GM10248 (cell line): ENCODE data around the gene SLC2A5.
"Not testable (repeated sequence)": the region's sequence is repeated elsewhere in the genome, so short reads cannot be mapped to it uniquely, and the experiment has no call there.

Source experiments
- CTCF ChIA-PET: fragments of 300-600 bp; sonication (Branson Sonifier 250); formaldehyde crosslinking; extraction: SDS; loops from one replicate; lab custom pipeline; 2021; ENCODE audit warnings: antibody characterized with exemption; lab: Yijun Ruan, JAX
- POLR2A ChIA-PET: fragments of 350-650 bp; sonication (Branson Sonifier 250); formaldehyde crosslinking; extraction: SDS; loops from one replicate; lab custom pipeline; 2020; ENCODE audit warnings: antibody characterized with exemption; lab: Yijun Ruan, JAX
- DNase-seq: peaks from one replicate; pipeline ENCODE4 v3.0.0; 2012; ENCODE audit errors: extremely low spot score
- TF ChIP-seq, protein P1 (sequence below): IDR thresholded peaks from 2 replicates; pipeline ENCODE4 v1.5.1; 2012; ENCODE audit warnings: mild to moderate bottlenecking, low read depth; ENCODE audit errors: extremely low read depth, missing control alignments, control extremely low read depth

The SLC2A5 gene

DNA sequence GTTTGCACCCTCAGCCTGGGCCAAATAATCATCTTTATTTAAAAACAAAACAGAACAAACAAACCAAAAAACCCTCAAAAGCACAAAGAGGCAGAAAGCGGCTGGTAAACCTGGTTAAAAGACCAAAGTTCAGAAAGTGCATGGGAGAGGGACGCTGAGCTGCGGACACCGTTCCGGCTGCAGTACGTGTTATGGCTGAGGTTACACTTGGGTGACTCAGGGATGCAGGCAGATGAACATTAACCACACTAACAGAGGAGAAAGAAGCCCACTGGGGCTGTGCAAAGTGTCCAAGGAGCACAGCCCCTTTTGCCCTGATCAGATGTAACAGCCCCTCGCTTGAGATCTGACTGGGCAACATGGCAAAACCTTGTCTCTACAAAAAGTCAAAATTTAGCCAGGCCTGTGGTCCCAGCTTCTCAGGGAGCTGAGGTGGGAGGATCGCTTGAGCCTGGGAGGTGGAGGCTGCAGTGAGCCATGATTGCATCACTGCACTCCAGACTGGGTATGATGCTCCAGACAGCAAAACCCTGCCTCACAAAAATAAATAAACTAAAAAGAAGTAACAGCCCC lies 31.1 kb upstream of the SLC2A5 start:
- CTCF ChIA-PET, result interaction anchor here (1.0 to 6.7 kb wide), 14 partner anchors 10 to 186 kb away, joined by 3 to 68 read pairs (median 10); no protein-coding TSS in a partner anchor
- TF ChIP-seq, protein P1, sequence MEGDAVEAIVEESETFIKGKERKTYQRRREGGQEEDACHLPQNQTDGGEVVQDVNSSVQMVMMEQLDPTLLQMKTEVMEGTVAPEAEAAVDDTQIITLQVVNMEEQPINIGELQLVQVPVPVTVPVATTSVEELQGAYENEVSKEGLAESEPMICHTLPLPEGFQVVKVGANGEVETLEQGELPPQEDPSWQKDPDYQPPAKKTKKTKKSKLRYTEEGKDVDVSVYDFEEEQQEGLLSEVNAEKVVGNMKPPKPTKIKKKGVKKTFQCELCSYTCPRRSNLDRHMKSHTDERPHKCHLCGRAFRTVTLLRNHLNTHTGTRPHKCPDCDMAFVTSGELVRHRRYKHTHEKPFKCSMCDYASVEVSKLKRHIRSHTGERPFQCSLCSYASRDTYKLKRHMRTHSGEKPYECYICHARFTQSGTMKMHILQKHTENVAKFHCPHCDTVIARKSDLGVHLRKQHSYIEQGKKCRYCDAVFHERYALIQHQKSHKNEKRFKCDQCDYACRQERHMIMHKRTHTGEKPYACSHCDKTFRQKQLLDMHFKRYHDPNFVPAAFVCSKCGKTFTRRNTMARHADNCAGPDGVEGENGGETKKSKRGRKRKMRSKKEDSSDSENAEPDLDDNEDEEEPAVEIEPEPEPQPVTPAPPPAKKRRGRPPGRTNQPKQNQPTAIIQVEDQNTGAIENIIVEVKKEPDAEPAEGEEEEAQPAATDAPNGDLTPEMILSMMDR, result no peak
- DNase-seq, result no peak
- POLR2A ChIA-PET, result no interaction called here

DNA sequence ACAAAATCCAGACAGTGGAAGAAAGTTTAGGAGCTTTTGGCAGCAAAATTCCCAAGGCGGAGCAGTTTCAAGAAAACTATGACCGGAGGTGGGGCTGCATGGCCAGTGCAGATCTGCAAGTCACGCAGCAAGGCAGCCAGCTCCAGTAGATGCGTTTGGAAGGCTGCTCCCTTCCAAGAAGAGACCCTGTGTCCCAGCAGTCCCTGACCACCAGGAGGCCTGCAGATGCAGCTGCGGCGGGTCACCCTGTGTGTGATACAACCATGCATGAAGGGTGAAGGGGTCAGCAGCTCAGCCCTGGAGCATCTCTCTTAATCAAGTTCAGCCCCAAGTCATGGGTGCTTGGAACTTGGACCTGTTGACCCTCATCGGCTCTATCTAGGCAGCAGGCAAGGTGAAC lies 30.1 kb upstream of the SLC2A5 start:
- ChIA-PET CTCF (interaction anchor here (1.1 to 6.7 kb wide), 8 partner anchors 11 to 181 kb away, joined by 3 to 68 read pairs (median 9); no protein-coding TSS in a partner anchor), POLR2A (no interaction called here)
- DNase-seq, result no peak
- TF ChIP-seq, protein P1, result no peak

DNA sequence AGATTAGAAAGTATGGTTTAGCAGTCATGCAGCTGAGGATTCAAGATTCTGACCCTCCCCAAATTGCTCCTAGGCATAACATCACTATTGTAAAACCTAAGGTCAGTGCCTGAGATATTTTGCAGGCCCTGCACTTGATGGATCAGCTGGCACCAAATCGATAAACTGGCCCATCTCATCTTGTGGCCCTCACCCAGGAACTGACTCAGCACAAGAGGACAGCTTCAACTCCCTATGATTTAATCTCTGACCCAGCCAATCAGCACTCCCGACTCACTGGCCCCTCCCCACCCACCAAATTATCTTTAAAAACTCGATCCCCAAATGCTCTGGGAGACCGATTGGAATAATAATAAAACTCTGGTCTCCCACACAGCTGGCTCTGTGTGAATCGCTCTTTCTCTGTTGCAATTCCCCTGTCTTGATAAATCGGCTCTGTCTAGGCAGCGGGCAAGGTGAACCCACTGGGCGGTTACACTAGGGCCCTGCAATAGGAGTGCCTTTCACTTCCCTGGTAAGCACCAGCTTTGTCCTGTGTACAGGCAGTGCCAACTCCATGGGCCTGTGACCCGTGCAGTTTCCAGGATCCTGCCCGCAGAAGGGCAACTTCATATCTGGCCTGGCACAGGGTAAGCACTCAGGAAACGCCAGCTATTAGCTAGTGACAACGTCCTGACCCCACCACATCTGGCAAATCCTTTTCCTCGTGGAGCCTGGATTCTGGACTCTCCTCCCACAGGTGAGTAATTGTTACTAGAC lies 28.7 kb upstream of the SLC2A5 start:
- ChIA-PET CTCF (interaction anchor here (1.0 to 5.0 kb wide), 6 partner anchors 11 to 137 kb away, joined by 3 to 35 read pairs (median 4); partner anchors contain the start of gene H6PD), POLR2A (no interaction called here)
- no peak for DNase-seq
- TF ChIP-seq, protein P1, result no peak

- TF ChIP-seq, protein P1, result no peak
- CTCF ChIA-PET, result interaction anchor here (3.0 kb wide), 1 partner anchor 16 kb away, joined by 14 read pairs; no protein-coding TSS in a partner anchor
- no peak for DNase-seq
- POLR2A ChIA-PET, result no interaction called here
Observed at GRCh38 chr1:9095818-9096217, 26.4 kb upstream of the SLC2A5 start.

- DNase-seq, POLR2A ChIA-PET: not testable (repeated sequence)
- CTCF ChIA-PET, result interaction anchor here (1.0 to 3.0 kb wide), 6 partner anchors 8 to 89 kb away, joined by 3 to 14 read pairs (median 6); no protein-coding TSS in a partner anchor
Observed at GRCh38 chr1:9093996-9094595, 24.7 kb upstream of the SLC2A5 start.

DNA sequence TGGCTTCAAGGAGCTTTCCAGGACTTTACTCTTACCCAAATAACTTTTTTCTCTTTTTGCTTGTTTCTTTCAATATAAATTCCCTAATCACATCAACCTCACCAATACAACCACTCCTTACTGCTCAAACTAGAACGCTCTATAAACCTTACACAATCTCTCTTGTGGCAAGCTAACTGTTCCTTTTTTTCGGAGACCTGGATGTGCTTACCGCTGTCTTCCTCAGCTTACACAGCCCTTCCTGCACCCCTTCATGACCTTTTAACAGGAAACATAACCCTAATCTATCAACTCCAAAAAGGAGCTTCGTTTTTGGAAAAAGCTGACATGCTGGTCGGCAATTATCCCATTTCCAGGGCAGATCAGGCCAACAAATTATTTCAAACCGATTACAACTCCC lies 24.1 kb upstream of the SLC2A5 start:
- TF ChIP-seq, protein P1, result no peak
- DNase-seq, result no peak
- ChIA-PET CTCF (interaction anchor here (1.0 to 1.9 kb wide), 4 partner anchors 8 to 84 kb away, joined by 3 to 7 read pairs (median 5); no protein-coding TSS in a partner anchor), POLR2A (no interaction called here)

- ChIA-PET CTCF (interaction anchor here (1.0 to 1.9 kb wide), 4 partner anchors 9 to 83 kb away, joined by 3 to 7 read pairs (median 5); no protein-coding TSS in a partner anchor), POLR2A (no interaction called here)
Observed at GRCh38 chr1:9093091-9093490, 23.7 kb upstream of the SLC2A5 start.

More at GRCh38 chr1:9093091-9093490, 23.7 kb upstream of the SLC2A5 start:
- no peak for DNase-seq
- TF ChIP-seq, protein P1, result no peak
